ENCODE results near the gene GPR12.
"Not testable (repeated sequence)": the region's sequence is repeated elsewhere in the genome, so short reads cannot be mapped to it uniquely, and the experiment has no call there.

Gene GPR12

GRCh38 chr13:26747706-26748105, 12.9 kb downstream of the GPR12 start:
- DNase-seq: no peak

GRCh38 chr13:26743971-26744370, 16.6 kb downstream of the GPR12 start:
- no peak for DNase-seq

GRCh38 chr13:26742691-26743358, 17.8 kb downstream of the GPR12 start:
- no peak for DNase-seq

- DNase-seq: no peak
Measured at GRCh38 chr13:26735677-26736076, 24.9 kb downstream of the GPR12 start.

GRCh38 chr13:26727633-26728032, 33.0 kb downstream of the GPR12 start:
- DNase-seq: no peak

- DNase-seq: no peak
Measured at GRCh38 chr13:26727122-26727521, 33.5 kb downstream of the GPR12 start.

GRCh38 chr13:26726684-26727083, 33.9 kb downstream of the GPR12 start:
- DNase-seq: no peak

- not testable (repeated sequence) for DNase-seq
Measured at GRCh38 chr13:26723620-26724019, 37.0 kb downstream of the GPR12 start.

GRCh38 chr13:26722321-26722720, 38.3 kb downstream of the GPR12 start:
- DNase-seq: no peak

GRCh38 chr13:26721251-26722121, 39.1 kb downstream of the GPR12 start:
- DNase-seq: no peak

GRCh38 chr13:26719356-26719945, 41.1 kb downstream of the GPR12 start:
- no peak for DNase-seq

- DNase-seq: no peak
Measured at GRCh38 chr13:26718872-26719271, 41.7 kb downstream of the GPR12 start.

GRCh38 chr13:26718146-26718545, 42.4 kb downstream of the GPR12 start:
- DNase-seq: no peak

GRCh38 chr13:26716984-26717383, 43.6 kb downstream of the GPR12 start:
- no peak for DNase-seq

- no peak for DNase-seq
Measured at GRCh38 chr13:26713341-26713740, 47.2 kb downstream of the GPR12 start.

- DNase-seq: no peak
Measured at GRCh38 chr13:26711211-26711610, 49.4 kb downstream of the GPR12 start.

- no peak for DNase-seq
Measured at GRCh38 chr13:26710166-26710565, 50.4 kb downstream of the GPR12 start.

GRCh38 chr13:26709461-26709860, 51.1 kb downstream of the GPR12 start:
- no peak for DNase-seq

- DNase-seq: no peak
Measured at GRCh38 chr13:26708007-26708297, 52.6 kb downstream of the GPR12 start.

GRCh38 chr13:26707122-26708006, 53.2 kb downstream of the GPR12 start:
- no peak for DNase-seq

- DNase-seq: no peak
Measured at GRCh38 chr13:26706381-26706780, 54.2 kb downstream of the GPR12 start.

- no peak for DNase-seq
Measured at GRCh38 chr13:26705536-26705935, 55.0 kb downstream of the GPR12 start.

Data from left hindlimb (tissue), 1 donor.